NCI-H2081 treated with DMSO at 0.1 percent for 48 hours (cell line): Measurements from ENCODE around the gene CHCHD6.

Experiments used
- DNase-seq: peaks from one replicate; lab custom pipeline; 2025; lab: John Stamatoyannopoulos, UW

CHCHD6 gene

GRCh38 chr3:126979046-126979628 is 275.1 kb downstream of the CHCHD6 start:
- no peak for DNase-seq

- no peak for DNase-seq
These were observed 276.3 kb downstream of the CHCHD6 start for GRCh38 chr3:126980266-126980811.

DNA sequence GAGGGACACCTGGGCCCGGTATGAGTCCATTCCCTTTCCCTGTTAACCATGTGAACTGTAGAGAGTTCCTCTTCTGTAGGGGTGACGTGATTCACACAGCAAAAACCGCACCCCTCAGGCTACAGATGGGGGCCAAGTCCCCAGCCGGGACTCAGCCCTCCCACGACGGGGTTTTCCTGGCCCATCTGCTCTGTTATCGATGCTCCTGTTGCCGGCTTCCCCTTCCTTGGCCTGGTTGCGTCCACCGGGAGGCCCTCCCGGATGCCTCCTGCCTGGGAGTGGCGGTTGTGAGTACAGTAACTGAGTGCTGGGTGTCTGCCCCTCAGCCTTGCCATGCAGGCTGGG is 278.1 kb downstream of the CHCHD6 start:
- DNase-seq, result no peak

- DNase-seq, result peak; percentile 24
These were observed 278.6 kb downstream of the CHCHD6 start, which contains the start of gene PLXNA1 for GRCh38 chr3:126982471-126983175. PLXNA1 (plus strand) TSS chr3:126983115; CDS start chr3:126988594, 5,479 bp downstream.

- no peak for DNase-seq
These were observed 279.2 kb downstream of the CHCHD6 start for GRCh38 chr3:126983276-126983652.

GRCh38 chr3:126983653-126984390 is 279.8 kb downstream of the CHCHD6 start:
- DNase-seq, result no peak

GRCh38 chr3:126984391-126985131 is 280.5 kb downstream of the CHCHD6 start:
- DNase-seq, result no peak

DNA sequence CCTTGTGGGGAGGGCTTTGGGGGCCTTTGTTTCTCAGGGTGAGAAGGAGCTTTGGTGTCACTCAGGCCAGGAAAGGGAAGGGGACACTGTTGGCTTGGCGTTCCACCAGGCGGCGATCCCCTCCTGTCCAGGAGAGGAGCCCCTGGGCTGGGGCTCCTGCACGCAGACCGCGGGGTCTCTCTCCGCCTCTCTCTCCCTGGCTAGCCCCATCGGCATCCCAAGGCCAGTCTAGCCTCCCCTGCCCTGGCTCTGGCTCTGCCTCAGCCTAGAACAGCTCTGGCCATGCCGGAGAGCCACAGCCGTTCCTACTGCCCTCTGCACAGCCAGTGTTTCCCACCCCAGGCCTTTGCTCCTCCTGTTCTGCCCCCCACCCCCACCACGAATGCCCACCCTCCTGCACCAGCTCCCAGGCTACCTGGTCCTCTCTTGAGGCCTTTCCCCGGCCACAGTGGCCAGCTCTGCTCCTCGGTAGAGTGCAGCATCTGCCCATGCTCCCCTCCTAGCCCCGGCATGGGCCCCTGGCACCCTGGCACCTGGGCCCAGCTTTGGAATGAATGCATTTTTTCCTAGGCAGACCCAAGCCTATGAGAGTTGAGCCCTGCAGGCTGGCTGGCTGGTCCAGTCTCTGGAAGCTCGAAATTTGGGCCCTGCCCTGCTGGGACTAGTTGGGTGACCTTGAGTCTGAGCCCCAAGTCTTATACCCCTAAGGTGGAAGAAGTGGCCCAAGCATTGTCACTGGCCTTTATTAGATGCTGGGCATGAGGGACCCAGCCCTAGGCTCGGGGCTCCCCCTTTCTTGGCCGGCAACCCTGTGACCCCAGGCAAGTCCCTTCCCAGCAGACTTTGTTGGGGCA is 281.3 kb downstream of the CHCHD6 start:
- no peak for DNase-seq

DNA sequence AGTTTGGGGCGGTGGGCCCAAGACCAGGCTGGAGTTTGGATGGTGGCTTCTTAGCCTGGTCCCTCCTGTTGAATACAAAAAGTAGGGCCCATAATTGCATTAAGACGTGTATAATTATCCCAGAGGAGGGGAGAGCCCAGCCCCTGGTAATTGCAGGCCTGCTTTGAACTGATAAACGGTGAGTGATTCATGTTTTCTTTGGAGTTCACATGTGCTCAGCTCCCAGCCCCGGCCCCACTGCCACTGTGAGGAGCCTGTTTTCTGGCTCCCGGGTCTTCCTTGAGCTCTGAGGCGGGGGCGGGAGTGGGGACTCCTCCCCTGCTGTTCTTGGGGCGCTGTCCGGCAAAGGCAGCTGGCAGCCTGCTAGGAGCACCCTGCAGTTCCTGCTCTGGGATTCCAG is 282.0 kb downstream of the CHCHD6 start:
- peak; percentile 42 for DNase-seq

DNA sequence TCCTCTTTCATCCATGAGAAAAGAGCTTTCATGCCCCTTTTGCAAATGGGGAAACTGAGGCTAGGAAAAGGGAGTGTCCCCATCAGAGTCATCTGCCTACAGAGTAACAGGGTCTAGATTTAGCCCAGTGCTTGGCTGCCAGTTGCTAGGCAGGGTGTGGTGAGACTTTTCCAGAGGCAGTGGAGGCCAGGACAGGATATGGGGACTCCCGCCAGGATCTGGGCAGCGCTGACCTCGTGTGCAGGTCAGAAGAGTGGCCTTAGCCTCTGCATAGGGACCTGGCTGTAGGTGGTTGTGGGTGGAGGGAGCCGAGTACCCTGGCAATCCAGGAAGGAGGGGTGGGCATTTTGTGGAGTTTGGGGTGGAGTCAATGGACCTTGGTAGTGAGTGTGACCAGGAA is 283.1 kb downstream of the CHCHD6 start:
- DNase-seq, result no peak

- DNase-seq, result no peak
These were observed 283.6 kb downstream of the CHCHD6 start for GRCh38 chr3:126987596-126987995.

GRCh38 chr3:126988451-126989021 is 284.5 kb downstream of the CHCHD6 start:
- DNase-seq, result no peak

DNA sequence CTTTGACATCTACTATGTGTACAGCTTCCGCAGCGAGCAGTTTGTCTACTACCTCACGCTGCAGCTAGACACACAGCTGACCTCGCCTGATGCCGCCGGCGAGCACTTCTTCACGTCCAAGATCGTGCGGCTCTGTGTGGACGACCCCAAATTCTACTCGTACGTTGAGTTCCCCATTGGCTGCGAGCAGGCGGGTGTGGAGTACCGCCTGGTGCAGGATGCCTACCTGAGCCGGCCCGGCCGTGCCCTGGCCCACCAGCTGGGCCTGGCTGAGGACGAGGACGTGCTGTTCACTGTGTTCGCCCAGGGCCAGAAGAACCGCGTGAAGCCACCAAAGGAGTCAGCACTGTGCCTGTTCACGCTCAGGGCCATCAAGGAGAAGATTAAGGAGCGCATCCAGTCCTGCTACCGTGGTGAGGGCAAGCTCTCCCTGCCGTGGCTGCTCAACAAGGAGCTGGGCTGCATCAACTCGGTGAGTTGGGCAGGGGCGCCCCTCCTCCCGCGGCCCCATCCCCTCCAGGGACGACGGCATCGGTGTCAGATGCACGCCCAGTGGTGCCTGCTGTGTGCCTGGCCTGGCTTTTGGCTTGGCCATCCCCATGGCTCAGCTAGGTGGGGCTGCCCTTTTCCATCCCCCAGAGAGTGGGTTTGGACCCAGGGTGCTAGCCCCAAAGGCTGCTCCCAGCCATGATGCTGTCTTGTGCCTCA is 285.4 kb downstream of the CHCHD6 start:
- no peak for DNase-seq

- DNase-seq, result no peak
These were observed 286.1 kb downstream of the CHCHD6 start for GRCh38 chr3:126990024-126990700.

GRCh38 chr3:126990890-126991289 is 286.9 kb downstream of the CHCHD6 start:
- no peak for DNase-seq

- no peak for DNase-seq
These were observed 287.5 kb downstream of the CHCHD6 start for GRCh38 chr3:126991366-126992200.

- DNase-seq, result no peak
These were observed 288.2 kb downstream of the CHCHD6 start for GRCh38 chr3:126992216-126992615.

GRCh38 chr3:126992776-126993175 is 288.7 kb downstream of the CHCHD6 start:
- no peak for DNase-seq

- DNase-seq, result no peak
These were observed 289.4 kb downstream of the CHCHD6 start for GRCh38 chr3:126993436-126993835.
